DMS79 treated with DMSO at 0.1 percent for 48 hours (cell line): Measurements from ENCODE around the gene CD248.
"Not testable (repeated sequence)": the region's sequence is repeated elsewhere in the genome, so short reads cannot be mapped to it uniquely, and the experiment has no call there.

Experiments
- DNase-seq: peaks from one replicate; lab custom pipeline; 2025; lab: John Stamatoyannopoulos, UW

CD248 gene

DNA sequence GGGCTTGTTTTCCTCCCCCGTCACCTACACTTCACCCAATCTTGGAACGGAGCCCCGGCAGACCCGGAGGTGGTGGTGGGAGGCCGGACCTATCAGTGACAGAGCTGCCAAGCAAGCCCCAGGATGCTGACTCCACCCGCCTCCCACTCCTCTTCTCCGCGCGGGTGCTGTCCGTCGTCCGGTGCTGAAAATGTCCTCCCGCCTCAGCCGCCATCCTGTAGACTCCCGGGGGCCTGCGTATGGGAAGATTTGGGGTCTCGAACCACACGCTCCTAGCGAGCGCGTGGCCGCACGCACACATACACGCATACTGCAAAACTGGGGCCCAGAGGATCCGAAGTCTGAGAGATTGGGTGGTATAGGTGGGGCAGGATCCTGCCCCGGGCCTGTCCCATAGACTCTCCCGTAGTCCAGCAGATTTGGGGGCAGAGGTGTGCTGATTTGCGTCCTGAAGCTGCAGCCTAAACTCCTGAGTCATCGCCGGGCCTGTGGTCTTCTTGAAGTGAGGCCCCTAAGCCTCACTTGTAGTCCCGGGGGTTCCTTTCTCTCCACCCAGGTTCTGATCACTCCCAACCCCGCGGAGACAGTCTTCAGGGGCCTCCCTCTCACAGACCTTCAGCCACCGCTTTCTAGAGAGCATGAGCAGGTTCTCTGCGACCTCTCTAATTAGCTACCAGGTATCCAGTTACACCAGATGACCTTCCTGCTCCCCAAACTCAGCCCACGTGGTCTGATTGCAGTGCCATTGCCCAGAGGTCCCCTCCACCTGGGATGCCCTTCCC, 27.1 kb downstream of the CD248 start:
- peak; percentile 45 for DNase-seq

DNA sequence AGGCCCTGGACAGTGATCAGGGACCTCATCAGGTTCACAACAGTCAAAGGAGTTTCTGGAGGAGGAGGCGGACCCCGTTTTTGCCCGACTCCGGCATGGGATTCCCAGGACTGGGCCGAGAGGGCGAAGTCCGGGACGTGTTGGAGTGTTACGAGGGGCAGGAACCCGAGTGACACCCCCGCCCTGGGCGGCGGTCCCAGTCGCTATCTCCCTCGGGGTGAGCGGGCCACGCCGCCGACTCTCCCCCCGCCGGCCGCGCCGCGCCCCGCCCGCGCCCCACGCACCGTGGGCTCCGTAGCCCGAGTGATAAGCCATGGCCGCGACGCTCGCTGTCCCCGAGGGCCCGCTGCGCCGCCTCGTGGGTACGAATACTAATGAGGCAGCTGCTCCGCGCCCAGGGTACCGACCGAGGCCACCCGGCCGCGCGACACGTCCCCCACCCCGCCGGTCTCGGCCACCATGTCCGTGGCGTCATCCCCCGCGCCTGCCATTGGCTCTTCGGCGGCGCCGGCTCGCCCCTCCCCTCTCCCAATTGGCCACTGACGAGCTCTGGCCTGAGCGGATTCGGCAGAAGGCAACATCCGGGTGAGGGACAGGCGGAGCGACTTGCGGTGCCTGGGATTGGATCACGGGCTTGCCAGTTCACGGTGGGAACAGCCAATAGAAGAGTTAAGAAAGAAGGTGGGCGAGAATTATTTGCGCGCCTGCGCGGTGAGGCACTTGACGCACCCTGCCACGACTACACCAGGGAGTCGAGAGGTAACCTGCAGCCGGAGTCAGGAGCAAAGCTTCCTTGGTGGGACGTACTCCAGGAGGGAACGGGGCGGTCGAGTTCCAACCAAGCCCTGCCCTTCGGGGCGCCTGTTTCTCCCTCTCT, 27.9 kb downstream of the CD248 start, which contains the start of gene YIF1A:
Gene YIF1A (minus strand): TSS at position 473 of the 877 bp plus-strand sequence. CDS start 158 bp downstream, at position 315.
- DNase-seq, result peak; percentile 99

GRCh38 chr11:66287889-66288670, 28.8 kb downstream of the CD248 start:
- DNase-seq, result peak; percentile 17

DNA sequence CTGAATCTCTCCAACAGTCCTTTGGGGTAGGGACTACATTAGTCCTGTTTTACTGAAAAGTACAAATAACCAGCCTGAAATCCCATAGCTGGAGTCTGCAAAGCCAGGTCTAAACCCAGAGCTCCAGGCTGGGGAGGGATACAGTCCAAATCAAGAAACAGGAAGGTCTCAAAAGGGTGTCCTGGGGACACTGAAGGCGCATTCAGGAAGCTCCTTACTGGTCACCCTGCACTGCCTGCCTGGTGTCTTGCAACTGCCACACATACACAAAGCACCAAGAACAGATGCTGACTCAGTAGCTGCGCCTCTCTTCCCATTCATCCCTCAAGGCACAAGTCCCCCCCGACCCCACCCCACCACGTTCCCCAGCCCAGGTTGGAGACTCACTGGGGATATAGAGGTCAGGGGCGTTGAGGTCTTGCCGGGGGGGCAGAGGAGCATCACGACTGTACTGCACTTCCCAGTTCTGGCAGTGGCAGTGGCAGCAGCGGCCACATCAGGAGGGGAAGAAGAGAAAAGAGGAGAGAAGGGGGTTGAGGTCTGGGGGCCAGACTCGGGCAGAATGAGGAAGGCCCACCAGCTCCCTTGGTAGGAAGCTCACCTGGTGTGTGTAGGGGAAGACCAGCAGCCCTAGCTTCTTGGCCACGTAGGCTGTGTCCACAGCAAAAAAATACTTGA, 29.5 kb downstream of the CD248 start:
- no peak for DNase-seq

- no peak for DNase-seq
Observed at GRCh38 chr11:66286699-66287098, 30.1 kb downstream of the CD248 start.

GRCh38 chr11:66285250-66285947, 31.4 kb downstream of the CD248 start:
- DNase-seq, result no peak

DNA sequence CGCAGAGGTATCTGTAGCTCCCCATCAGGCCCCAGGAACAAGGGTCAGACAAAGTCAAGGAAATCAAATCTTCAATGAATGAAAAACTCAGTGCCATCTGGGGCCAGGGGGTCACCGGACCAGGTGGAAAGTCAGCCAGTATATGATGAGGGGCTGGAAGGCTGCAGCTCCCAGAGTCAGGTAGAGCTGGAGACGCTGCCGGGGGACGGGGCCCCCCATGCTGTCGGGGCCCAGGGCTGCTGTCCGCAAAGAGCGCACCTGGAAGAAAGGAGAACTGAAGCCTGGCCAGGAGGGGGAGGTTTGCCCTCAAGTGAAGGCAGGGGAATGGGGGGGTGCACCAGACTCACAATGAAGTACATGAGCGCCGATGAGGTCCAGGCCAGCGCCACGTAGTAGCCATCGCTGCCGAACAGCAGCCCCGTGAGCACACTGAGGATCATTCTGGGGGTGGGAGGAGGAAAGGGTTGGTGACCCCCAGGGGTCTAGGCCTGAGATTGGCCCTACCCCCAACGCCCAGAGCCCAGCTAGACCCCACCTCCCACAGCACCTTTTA, 32.2 kb downstream of the CD248 start:
- no peak for DNase-seq

DNA sequence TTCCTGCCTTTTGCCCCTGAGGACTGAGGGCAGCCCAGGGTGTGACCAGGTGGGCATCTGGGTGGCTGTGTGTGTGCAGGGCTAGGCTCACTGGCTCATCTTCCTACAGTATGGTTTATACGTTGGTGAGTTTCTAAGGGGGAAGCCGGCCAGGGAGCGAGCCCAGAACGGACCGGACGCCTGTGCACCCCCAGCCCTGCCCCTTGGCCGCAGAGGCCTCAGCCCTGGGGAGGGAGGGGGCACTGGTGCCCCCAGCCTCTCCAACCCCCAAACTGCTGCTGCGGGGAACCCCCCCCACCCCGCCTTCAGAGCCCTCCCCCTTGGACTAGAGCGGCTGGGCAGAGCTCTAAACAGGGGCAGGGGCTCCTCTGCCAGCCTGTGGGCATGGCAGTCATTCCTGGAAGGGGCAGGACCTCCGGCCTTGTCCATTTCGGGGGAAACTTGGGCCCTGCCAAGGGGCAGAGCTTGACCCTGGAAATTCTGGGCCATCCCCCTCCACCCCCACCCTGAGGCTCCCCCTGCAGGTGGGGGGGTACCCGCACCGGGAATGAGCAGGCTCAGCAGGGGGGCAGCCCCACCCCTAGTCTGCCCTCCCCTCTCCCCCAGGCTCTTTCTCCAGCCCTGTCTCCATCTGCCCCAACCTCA, 33.3 kb downstream of the CD248 start:
- no peak for DNase-seq

DNA sequence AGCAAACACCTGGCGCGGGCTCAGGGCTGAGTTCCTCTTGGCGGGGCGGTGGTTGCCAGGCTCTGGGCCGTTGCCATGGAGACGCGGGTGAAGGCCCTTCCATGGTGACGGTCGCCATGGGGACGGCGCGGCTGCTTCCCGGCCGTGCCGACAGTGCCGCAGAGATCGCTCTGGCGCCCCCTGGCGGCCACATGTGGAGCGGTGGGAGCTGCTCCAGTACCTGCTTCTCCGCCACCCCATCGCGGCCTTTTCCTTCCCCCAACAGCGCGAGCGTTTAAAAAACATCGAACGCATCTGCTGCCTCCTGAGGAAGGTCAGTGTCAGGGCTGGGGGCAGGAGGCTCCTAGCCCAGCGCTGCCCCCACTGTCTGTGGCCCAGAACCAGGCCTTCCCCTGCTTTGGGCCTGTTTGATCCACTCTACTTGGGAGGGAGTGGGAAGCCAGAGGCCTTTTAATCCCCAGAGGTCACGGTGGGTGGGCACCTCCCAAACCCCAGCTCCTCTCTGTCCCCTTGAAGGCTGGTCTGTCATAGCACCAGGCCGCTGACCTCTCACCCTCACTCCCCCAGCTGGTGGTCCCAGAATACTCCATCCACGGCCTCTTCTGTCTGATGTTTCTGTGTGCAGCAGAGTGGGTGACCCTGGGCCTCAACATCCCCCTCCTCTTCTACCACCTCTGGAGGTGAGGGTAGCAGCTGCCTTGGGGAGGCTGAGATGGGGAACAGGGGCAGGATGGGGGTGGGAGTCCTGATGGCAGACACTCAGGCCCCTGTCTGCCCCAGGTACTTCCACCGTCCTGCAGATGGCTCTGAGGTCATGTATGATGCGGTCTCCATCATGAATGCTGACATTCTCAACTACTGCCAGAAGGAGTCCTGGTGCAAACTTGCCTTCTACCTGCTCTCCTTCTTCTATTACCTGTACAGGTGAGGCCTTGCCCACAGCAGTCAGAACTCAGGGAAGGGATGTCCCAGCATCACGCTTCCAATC, 34.1 kb downstream of the CD248 start:
- peak; percentile 91 for DNase-seq

DNA sequence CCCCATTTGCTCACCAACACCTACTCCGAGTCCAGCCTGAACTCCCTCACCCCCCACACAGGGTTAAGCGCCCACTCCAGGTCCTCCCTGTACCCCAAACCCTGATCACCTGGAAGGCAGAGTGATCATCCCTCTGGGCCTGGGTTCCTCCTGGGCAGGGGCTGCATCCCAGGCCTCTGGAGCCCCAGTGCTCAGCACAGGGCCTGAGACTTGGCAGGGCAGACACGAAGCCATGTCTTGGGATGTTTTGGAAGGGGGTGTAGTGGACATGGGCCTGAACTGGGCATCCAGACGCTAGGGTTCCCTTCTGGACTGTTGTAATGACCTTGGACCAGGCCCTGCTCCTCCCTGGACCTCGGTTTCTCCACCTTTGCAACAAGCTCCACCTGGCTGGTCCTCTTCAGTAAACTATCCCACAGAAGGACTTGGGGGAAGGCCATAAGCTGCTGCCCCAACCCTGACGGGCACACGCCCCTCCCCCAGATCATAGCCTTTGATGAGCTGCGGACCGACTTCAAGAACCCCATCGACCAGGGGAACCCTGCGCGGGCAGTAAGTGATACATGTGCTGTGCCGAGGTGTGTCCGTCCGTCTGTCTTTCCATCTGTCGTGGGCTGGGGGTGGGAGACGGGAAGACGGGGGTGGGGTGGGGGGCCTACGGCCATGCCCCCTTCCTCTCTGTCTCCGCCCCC, 34.9 kb downstream of the CD248 start:
- no peak for DNase-seq

GRCh38 chr11:66281001-66281400, 35.8 kb downstream of the CD248 start:
- DNase-seq, result no peak

DNA sequence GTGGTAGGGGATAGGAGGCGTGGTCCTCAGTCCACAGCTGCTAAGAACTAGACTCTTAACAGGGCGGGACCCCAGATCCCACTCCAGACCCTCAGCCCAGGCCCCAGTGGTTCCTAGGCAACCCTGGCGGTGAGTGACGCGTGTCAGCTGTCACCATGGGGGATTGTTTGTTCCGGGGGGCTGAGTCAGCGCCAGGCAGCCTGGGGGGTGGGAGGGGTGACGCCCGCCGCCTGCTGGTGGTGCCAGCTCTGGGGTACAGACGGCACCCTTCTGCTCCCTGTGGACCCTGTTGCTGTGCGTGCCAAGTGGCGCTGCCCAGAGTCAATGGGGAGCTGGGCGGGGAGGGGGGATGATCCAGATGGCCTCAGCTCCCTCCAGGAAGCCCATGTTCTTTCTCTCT, 36.4 kb downstream of the CD248 start:
- DNase-seq, result no peak

- DNase-seq, result no peak
Observed at GRCh38 chr11:66279092-66279734, 37.6 kb downstream of the CD248 start.

- DNase-seq, result no peak
Observed at GRCh38 chr11:66278363-66279091, 38.3 kb downstream of the CD248 start.

GRCh38 chr11:66277471-66278362, 39.1 kb downstream of the CD248 start, which contains the start of gene CNIH2:
CNIH2 (plus strand) TSS chr11:66278175; CDS start chr11:66278457, 282 bp downstream.
- DNase-seq, result peak; percentile 73

GRCh38 chr11:66277064-66277463, 39.8 kb downstream of the CD248 start:
- not testable (repeated sequence) for DNase-seq
